PC-3 (cell line): ENCODE data around the gene CHST3.

Source experiments
- EZH2 ChIP-seq: fragments of 300-600 bp; sonication (generic); IDR thresholded peaks from one replicate; pipeline ENCODE4 v1.6.1; 2017; ENCODE audit warnings: antibody characterized with exemption, mild to moderate bottlenecking, low read length; ENCODE audit not compliant: unreplicated experiment
- EZH2phosphoT487 ChIP-seq: fragments of 300-600 bp; sonication (generic); IDR thresholded peaks from 2 replicates; pipeline ENCODE4 v1.6.1; 2018; ENCODE audit warnings: mild to moderate bottlenecking, antibody characterized with exemption, low read length, borderline replicate concordance
- TF ChIP-seq, protein P1 (sequence below): fragments of 300-600 bp; sonication (generic); conservative IDR thresholded peaks from 2 replicates; pipeline ENCODE4 v1.5.1; 2017; ENCODE audit warnings: antibody characterized with exemption, low read depth, mild to moderate bottlenecking, low read length

DNA sequence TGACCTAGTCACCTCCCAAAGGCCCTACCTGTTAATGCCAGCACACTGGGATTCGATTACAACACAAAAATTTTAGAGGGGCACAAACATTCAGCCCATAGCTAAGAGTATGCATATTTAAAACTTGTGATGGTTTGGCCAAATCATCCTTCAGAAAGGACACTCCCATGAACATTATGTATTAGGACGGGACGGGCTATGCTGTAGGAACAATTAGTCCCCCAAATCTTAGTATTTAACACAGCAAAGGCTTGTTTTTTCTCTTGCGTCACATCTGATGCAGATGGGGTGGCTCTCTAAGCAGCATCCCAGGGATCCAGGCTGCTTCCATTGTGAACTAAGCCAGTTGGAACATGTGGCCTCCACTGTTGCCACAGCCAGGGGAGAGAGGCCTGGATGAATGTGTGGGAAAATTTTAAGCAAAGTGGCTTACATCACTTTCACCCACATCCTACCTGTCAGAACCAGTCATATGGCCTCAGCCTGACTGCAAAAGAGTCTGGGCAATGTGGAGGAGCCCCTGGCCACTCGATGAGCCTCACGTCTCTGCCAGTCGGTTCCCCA, 26.6 kb downstream of the CHST3 start:
- TF ChIP-seq, protein P1, sequence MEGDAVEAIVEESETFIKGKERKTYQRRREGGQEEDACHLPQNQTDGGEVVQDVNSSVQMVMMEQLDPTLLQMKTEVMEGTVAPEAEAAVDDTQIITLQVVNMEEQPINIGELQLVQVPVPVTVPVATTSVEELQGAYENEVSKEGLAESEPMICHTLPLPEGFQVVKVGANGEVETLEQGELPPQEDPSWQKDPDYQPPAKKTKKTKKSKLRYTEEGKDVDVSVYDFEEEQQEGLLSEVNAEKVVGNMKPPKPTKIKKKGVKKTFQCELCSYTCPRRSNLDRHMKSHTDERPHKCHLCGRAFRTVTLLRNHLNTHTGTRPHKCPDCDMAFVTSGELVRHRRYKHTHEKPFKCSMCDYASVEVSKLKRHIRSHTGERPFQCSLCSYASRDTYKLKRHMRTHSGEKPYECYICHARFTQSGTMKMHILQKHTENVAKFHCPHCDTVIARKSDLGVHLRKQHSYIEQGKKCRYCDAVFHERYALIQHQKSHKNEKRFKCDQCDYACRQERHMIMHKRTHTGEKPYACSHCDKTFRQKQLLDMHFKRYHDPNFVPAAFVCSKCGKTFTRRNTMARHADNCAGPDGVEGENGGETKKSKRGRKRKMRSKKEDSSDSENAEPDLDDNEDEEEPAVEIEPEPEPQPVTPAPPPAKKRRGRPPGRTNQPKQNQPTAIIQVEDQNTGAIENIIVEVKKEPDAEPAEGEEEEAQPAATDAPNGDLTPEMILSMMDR, result no peak
- TF ChIP-seq EZH2, result no peak
- TF ChIP-seq EZH2phosphoT487, result no peak
